Activated CD4-positive, CD25-positive, alpha-beta regulatory T cell treated with anti-CD3 and anti-CD28 coated beads, Interleukin-2, amount 50 U/mL, for 72 hours (primary cell): ENCODE measurements around the gene SH3RF3.

ENCODE experiments used
- DNase-seq: peaks from one replicate; pipeline ENCODE4 v3.0.0; 2021

Gene SH3RF3

DNA sequence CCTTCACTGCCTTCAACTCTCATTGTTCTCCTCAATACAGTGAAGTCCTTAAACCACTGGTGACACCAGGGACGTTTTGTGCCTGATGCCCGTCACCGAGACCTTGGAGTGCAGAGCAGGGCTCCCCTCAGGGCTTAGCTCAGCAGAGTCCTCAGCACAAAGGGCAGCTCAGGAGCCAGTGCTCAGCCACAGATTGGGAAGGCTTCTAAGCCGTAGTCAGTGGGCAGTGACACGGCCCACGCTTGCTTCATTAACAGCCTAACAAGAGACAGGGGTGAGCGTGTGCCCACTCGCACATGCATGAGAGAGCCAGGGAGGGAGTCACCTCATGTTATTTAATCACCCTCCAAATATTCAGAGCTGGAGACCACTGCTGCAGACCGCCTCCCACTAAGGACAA lies 137.5 kb downstream of the SH3RF3 start:
- DNase-seq = no peak

GRCh38 chr2:109266998-109267854 lies 138.2 kb downstream of the SH3RF3 start:
- DNase-seq = no peak

DNA sequence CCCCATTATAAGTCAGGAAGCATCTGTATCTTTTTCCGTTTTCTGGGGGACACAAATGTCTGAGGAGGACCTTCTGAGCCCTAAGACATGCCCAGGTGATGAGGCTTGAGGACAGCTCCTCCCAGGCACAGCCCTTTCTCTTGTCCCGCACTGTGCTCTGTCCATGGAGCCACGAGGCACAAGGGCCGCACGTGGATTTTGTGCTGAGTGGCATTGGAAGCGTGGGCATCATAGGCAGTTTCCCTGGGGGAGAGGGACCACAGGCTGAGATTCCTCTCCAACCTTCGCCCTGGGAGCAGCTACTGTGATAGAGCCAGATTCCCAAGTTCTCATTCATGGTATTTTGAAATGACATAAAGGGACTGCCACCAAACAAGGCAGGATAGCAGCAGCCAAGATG lies 139.9 kb downstream of the SH3RF3 start:
- no peak for DNase-seq

DNA sequence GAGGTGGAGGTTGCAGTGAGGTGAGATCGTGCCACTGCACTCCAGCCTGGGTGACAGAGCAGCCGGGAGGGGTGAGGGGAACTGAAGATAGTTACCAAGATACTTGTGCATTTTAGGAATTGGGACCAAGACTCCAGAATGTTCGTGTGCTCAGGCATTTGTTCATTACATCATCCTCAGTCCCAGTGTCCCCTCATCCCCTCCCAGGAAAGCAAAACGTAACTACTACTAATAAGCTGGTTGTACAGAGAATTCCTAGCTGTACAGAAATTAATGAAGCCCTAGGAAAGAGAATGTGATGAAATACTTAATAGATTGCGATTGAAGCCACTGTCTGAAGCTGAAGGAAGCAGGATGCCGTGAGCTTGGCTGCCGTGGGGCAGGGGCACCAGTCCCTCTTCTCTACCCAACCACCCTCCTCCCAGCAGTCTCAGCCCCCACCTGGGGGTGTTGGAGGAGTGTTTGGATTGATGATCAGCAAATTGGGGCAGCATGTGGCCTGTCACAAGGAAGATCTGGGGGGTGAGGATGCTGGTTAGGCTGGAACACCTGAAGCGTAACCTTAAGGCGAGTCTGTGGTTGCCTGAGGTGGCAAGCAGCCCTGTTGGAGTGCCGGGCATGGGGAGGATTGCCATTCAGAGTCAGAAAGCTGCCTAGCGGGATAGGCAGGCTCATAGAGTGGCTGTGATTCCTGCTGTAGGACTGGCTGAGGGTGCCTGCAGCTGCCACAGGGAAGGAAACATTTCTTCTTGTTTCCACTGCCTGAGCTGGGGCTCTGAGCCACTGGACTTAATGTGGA lies 140.9 kb downstream of the SH3RF3 start:
- DNase-seq = no peak

- no peak for DNase-seq
Measured at GRCh38 chr2:109270505-109271312, 141.7 kb downstream of the SH3RF3 start.

GRCh38 chr2:109271920-109272319 lies 142.9 kb downstream of the SH3RF3 start:
- no peak for DNase-seq

- DNase-seq = no peak
Measured at GRCh38 chr2:109272461-109272860, 143.5 kb downstream of the SH3RF3 start.

GRCh38 chr2:109275120-109276012 lies 146.4 kb downstream of the SH3RF3 start:
- DNase-seq = no peak

DNA sequence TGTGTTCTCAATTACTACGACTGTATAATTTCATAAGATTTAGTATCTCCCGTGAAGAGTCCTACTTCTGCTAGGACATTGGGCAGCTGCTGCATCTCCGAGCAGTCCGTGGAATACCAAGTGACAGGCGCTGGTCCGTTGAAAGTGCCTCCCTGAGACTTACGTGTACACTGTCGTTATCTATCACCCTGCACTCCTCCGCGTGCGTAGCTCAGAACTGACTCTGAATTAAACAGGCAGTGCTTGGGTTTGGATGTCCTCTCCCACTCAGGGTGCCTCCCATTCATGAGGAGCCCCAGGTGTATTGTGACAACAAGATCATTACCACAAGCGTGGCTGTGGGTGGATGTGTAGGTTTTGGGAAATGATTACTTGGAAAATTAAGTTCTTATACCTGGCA lies 148.4 kb downstream of the SH3RF3 start:
- DNase-seq = no peak

GRCh38 chr2:109279243-109279860 lies 150.3 kb downstream of the SH3RF3 start:
- no peak for DNase-seq

- DNase-seq = no peak
Measured at GRCh38 chr2:109280804-109281203, 151.8 kb downstream of the SH3RF3 start.

DNA sequence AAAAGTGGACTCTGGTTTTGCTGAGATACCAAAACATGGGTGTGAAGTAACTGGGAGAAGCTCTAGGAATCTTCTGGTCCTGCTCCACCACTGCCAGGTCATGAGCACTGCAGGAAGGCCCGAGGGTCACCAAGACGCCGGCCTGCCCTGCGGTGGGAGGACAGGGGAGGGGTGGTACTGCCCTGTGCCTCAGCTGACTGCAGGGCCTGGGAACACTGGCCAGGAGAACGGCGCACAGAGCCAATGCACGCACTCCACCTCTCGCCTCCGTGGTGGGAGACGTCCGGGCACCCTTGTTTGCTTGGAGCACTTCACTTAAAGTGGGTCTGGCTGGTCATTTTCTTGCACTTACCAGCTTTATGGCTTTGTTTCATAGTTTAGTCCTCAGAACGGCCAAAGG lies 153.4 kb downstream of the SH3RF3 start:
- no peak for DNase-seq

- no peak for DNase-seq
Measured at GRCh38 chr2:109282865-109283264, 153.9 kb downstream of the SH3RF3 start.

DNA sequence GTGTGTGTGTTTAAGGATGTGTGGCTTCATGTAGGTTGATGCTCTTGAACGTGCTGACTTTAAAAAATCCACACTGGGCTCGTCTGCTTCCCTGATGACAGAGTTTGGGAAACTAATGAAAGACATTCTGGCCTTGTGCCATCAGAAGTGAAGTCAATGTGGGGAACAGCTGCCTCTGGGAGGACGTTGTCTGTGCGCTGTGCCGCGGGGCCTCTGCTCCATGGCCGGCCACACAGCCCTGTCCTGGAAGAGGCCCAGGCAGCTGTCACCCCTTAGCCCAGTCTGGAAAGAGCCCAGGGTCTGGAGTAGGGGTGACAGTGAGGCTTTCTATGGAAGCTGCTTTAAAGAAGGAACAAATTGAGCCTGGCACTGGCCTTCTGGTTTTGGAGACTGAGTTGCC lies 155.8 kb downstream of the SH3RF3 start:
- no peak for DNase-seq

GRCh38 chr2:109285244-109285651 lies 156.2 kb downstream of the SH3RF3 start:
- DNase-seq = no peak

DNA sequence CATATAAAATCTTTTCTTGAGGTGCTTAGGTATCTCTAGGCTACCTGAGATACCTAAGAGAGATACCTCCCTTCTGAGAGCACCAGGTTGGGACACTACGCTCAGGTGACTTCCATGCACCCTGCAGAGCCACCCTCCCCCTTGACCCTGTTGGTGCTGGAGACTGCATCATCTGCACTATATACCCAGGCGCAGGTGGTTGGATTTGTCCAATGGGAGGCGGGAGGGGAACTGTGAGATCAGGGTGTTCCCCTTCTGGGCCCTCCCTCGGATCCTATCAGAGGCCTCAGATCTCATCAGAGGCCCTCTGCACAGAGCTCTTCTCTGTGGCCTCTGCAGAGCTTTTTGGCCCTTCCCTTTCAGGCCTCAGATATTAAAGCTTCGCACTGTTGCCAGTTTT lies 158.4 kb downstream of the SH3RF3 start:
- no peak for DNase-seq

DNA sequence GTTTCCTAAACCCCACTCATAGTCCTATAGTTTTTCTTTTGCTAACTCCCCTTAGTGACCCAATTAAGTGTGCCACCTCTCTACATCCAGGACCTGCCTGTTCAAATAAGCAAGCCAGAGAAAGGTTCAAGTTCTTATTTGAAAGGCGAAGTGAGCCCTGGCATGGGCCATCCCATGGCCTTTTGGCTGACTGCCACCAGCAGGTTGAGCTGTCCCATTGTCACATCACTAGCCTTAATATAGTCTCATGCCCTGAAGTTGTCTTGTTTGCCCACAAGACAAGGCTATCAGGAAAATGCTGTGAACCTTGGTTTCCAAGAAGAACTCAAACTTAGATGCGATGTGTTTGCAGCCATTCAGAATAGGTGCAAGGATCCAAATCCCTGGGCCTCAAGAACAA lies 158.8 kb downstream of the SH3RF3 start:
- no peak for DNase-seq

DNA sequence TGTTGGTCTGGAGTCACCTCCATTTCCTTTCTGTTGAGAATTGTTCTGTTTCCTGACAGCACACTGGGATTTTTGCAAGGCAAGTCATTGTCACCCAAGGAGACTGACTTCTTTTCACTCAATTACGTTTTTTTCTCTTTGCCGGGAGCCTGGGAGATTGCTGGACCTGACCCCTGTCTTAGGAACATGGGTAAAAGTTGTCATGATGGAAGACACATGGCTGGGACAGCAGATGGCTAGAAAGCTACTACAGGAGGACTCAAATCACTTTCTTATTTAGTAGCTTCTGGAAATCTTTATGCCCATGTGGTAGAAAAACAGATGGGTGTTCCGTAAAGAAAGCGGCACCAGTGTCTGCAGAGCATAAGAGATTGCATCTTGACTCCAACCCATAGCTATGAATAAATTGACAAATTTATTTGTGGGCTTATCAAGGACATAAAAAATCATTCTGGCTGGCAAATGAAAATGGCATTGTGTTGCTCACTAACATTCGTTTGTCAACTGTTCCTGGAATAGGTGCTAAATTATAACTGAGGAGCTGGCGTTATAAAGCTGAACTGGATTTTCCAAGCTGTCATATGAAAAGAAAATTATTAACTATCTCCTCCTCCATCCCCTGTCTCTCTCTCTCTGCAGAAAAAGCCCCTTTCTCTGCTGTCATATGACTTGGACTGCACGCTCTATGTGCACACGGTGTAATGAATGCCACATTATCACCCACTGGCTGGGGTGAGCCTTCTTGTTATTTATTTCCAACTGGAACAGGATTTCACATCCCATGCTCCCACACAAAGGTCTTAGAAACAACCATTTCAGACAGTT lies 159.8 kb downstream of the SH3RF3 start:
- no peak for DNase-seq

GRCh38 chr2:109289504-109290222 lies 160.7 kb downstream of the SH3RF3 start:
- no peak for DNase-seq
